ENCODE results near the gene LRFN2.

Gene LRFN2

DNA sequence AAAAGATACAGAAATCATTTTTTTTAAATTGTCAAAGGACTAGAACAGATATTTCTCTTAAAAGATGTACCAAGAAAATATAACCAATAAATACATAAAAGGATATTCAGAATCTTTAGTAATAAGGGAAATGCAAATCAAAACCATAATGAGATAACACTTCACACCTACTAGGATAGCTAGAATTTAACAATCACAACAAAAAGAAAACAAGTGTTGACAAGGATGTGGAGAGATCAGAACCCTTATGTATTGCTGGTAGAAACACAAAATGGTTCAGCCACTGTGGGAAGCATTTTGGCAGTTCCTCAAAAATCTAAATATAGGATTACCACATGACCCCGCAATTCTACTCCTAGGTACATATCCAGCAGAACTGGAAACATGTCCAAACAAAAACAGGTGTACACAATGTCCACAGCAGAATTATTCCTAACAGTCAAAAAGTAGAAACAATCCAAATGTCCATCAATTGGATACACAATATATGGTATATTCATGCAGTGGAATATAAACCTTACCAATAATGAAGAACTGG, 211.0 kb downstream of the LRFN2 start:
- no peak for DNase-seq (ENCODE audit: low read depth)

- DNase-seq (ENCODE audit: low read depth), result no peak
Measured at GRCh38 chr6:40373267-40373666, 213.9 kb downstream of the LRFN2 start.

- DNase-seq (ENCODE audit: low read depth), result no peak
Measured at GRCh38 chr6:40371621-40372020, 215.5 kb downstream of the LRFN2 start.

DNA sequence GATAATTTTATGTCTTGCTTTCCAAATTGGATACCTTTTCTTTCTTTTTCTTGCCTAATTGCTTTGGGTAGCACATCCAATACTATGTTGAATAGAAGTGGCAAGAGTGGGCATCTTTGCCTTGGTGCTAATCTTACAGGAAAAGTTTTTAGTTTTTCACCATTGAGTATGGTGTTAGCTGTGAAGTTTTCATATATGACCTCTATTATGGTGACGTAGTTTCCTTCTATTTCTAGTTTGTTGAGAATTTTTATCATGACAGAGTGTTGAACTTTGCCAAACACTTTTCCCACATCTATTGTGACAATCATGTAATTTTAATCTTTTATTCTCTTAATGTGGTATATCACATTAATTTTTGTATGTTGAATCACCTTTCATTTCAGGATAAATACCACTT, 216.1 kb downstream of the LRFN2 start:
- DNase-seq (ENCODE audit: low read depth), result no peak

DNA sequence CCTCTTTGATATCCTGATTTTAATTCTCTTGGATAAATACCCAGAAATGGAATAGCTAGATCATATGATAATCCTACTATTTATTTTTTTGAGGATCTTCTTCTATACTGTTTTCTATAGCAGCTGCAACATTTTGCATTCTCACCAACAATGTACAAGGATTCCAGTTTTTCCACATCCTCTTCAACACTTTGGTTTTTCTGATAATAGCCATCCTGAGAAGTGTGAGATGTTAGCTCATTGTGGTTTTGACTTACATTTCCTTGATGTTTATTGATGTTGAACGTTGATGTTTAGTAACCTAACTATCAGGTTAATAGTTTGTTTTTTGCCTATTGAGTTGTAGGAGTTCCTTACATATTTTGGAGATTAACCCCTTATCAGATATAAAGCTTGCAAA, 217.3 kb downstream of the LRFN2 start:
- no peak for DNase-seq (ENCODE audit: low read depth)

DNA sequence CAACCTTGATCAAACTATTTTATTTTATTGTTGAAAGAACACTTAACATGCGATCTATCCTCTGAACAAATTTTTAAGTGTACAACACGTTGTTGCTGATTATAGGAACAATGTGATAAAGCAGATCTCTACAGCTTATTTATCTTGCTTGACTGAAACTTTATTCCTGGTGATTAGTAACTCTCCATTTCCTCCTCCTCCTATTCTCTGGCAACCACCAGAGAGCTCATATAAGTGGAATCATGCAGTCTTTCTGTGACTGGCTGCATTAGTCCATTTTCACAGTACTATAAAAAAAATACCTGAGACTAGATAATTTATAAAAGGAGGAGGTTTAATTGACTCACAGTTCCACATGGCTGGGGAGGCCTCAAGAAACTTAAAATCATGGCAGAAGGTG, 218.1 kb downstream of the LRFN2 start:
- no peak for DNase-seq (ENCODE audit: low read depth)

- no peak for DNase-seq (ENCODE audit: low read depth)
Measured at GRCh38 chr6:40362859-40363258, 224.3 kb downstream of the LRFN2 start.

- no peak for DNase-seq (ENCODE audit: low read depth)
Measured at GRCh38 chr6:40359808-40360207, 227.4 kb downstream of the LRFN2 start.

DNA sequence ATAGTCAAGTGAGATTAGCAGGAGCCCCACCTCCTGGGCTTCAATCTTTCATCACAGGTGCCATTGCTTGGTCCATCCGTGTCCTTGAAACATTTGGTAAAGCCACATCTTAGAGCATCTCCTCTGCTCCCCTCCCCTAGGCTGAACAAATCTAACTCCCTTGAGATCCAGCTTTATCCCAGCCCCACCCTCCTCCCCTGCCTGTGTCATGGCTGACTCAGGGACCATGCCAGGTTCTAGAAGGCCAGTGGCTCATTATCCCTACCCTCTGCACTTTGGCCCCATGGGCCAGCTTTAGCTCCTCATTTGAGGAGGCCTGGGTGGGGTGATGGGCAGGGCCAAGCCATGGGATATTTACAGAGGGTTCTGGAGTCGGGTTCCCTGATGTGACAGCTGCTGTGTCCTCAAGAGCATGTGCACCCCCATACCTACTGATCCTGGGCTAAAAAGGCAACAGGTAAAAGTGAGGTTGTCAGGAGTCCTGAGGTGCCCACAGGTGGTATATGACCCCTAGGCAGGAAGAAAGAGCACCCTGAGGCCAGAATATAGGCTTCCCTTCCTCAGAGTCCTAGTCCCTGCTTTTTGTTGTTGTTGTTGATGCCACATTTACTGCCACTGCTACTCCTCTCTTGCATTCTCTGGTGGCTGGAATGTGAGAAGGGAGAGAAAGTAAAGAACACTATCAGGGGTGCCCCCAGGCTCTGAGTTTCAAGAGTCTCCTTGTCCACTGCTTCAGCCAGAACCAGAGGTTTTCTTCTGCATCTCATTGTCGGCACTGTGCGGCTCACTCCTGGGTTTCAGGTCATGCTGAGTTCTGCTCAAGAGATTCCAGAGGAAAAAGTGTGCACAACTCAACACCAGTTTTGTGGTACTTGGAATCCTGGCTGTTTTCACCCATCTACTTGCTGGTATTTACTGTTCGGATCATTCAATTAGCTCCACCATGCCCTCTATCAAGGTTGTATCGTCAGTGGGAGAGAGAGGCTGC, 228.4 kb downstream of the LRFN2 start:
- DNase-seq (ENCODE audit: low read depth), result no peak

- no peak for DNase-seq (ENCODE audit: low read depth)
Measured at GRCh38 chr6:40356242-40356910, 230.8 kb downstream of the LRFN2 start.

DNA sequence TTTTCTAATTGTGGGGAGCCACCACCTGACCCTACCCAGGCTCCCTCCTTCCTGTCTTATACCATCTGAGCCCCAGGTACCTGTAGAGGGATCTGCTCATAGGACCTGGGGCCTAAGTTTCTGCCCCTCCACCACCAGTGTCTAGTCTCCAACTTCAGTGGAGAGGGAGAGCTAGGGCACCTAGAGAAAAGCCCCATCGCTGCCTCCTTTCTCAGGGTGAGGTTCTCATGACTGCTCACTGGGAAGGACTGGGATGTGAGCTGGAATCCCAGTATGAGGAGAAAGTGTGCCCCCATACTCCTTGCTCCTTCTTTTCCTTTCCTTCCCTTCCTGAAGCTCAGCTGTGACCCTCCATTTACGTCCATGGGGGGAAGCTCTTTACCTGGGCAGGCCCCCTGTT, 231.6 kb downstream of the LRFN2 start:
- no peak for DNase-seq (ENCODE audit: low read depth)

DNA sequence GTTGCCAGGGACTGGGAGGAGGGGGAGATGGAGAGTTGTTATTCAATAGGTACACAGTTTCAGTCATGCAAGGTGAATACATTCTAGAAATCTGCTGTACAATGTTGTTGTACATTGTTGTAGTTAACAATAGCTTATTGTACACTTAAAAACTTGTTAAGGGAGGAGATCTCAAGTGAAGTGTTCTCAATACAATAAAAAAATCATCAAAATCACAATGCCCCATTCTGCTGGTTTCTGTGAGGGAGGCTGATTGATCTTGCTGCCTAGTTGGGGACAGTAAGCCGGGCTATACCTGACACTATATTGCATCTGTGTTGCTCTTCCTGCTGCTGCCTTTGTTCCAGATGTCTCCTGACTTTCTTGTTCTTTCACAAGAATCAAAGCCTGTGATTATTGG, 232.1 kb downstream of the LRFN2 start:
- DNase-seq (ENCODE audit: low read depth), result no peak

DNA sequence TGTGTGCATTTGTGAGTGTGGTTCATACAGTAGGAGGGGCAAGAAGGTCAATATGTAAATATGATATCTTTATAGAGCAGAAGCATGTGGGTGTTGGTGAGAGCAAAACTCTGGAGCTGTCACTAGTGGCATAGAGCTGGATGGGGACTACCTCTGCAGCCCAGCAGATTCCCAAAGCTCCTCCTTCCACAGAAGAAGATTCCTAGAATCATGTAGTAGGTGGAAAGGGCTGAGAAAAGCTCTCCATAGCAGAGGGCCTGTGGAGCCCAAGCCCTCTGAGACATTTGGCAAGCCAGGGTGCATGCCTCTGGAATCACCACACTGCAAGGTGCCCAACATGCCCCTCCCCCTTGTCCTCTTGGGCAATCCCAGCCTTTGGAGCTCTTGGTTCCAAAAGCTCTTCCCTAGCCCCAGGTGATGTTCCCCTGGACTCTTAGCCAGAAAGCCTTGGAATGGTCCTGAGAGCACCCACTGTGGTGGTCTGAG, 233.2 kb downstream of the LRFN2 start:
- DNase-seq (ENCODE audit: low read depth), result no peak

DNA sequence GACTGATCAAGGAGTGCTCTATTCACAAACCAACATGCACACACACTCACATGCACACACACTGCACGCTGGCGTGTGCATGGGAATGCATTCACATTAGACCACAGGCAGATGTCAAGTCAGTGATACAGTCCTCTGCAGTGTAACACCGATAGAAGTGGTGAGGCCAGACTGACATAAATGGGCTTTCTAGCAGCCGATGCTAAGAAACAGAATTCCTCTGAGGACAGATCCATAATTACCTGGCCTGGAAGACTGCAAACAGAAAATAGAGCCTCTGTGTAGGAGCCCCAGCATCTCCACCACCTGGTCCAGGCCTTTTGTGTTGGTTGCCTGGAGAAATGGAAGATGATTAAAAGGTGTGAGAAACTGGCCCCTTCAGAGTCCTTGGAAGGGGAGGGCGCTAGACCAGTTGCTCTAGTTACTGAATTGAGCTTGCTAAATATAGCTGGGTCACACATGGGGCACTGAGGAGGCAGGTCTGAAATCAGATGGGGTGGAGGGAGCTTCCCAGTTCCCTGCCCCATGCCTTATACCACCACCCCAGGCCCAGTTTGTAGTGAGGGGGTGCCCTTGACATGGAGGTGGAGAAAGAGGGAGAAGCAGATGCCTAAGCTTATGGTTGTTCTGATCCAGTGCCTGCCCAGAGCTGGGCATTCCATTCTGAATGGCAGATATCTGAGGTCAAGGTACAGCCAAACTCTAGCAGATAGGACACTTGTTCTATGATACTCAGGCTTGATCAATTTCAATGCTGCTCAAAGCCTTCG, 233.8 kb downstream of the LRFN2 start:
- DNase-seq (ENCODE audit: low read depth), result no peak

DNA sequence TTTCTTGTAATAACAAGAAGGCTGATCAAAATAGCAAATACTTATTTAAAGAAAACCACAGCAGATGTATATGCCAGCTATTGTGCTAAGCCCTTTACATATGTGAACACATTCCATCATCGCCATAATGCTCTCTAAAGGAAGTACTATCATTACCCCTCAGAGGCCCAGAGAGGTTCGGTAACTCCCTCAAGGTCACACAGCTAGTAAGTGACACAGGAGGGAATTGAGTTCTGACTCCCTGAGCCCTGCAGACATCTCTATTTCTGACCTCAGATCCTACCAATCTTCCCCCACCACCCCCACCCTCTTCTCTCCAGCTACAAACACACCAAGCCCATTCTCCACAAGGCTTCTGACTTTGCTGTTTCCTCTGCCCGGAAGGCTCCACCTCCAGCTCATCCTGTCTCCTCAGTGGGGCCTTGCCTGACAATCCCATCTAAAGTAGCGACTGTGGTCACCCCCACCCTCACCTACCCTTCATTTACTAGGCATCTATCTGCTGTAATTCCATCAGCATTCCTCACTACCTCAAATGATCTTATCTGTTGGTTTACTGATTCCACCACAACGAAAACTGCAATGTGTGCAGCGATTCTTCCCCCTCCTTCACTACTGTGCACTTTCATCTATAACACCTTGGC, 234.5 kb downstream of the LRFN2 start:
- no peak for DNase-seq (ENCODE audit: low read depth)

DNA sequence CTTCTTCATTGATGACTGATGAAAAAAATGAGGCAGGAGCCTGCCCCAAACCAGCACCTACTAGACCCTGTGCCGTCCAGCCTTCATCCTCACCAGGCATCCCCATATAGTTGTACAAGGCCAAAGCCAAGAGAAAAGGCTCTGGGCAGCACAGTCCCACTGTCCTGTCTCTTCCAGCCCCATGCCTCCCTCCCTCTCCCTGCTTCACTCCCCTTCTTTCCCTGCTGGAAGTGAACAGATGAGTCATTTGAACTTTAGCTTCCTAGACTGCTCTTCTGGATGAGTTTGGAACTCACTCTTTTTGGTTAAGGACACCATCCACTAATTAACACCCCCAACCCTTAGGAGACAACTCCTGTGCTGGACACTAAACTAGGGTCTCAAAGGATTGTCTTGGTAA, 235.2 kb downstream of the LRFN2 start:
- no peak for DNase-seq (ENCODE audit: low read depth)

DNA sequence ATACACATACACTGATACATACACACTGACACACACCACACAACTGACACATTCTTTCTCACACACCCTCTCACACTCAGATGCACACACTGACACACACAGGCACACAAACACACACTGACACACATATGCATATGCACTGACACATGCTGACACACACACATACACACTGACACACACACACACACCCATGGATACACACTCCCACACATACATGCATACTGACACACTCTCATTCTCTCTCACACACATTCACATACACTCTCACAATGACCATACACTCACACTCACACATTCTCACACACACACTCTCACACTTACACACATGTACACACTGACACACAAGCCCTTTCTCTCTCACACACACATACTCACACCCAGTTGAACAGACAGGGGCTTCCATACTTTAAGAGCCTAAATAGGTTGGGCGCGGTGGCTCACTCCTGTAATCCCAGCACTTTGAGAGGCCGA, 236.4 kb downstream of the LRFN2 start:
- no peak for DNase-seq (ENCODE audit: low read depth)

DNA sequence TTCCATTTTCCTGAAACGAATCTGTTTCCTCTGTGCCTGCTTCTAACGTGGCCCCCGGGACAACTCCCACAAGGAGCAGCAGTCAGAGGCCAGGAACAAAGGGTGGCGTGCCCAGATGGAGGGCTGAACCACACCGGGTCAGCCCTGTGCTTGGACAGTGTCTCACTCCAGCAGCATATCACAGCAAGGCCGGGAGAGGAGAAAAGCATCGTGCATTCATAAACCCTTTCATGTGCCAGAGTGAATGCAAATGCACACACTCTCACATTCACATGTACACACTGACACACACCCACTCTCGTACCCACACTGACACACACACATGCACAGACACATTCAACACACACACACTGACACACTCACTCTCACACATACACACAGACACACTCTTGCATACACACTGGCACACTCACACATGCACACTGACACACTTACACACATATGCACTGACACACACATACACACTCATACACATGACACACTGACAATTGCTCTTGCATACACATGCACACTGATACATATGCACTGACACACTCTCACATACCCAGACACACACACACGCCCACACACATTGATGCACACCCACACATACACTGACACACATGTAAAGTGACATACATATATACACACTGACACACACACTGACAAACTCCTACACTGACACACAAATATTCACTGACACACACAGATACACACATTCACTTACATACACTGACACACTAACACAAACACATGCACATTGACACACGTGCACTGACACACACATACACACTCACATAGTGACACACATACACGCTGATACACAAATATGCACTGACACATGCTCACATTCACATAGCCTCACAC, 237.0 kb downstream of the LRFN2 start:
- no peak for DNase-seq (ENCODE audit: low read depth)

DNA sequence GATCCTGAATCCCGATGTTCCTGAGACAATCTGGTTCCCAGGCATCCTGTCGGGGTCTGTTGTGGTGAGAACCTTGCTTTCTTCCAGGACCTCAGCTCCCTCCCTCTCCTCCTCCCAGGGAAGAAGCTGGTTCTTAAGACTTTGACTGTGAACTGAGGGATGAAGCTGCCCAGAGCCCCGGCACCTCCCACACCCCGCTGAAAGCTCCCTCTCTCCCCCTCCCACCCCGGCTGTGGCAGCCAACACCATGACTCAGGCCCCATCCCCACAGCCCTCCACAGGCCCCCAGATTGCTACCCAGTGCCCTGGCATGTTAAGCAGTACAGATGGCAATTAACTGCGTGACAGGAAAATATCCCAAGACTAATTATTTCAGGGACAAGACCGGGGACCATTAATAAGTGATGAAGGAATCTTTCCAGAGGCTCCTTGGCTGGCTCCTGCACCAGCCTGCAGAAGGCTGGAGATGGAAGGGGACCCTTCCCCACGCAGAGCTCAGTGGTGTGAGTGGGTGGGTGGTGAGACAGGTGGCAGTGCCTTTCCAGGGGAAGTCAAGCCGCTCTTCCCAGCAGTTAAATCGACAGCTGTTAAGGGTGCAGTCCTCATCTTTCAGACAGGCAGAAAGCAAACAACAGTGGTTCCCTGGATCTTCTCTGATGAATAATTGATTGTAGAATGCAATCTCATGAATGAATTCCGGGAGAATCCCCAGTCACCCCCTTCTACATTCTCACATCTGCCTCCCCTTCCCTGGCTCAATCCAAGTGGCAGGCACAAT, 237.9 kb downstream of the LRFN2 start:
- DNase-seq (ENCODE audit: low read depth), result no peak

DNA sequence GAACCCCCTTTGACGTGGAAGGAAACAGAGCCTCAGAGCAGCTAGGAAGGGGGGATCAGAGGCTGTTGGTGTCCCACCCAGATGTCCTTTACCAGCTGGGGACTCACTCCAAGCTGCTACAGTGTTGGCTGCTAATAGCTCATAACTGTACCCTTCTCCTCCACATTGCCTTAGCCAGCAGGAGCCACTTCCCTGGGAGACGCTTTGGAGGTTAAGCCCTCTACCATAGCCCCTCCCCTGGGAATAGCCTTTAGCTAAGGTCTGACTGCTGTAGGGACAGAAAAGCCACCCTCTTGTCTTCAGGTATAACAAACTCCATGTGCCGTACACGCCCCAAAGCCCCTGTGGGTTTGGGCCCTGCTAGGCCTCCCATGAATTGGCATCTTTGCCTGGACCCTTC, 238.6 kb downstream of the LRFN2 start:
- no peak for DNase-seq (ENCODE audit: low read depth)
